Esophagus squamous epithelium (tissue), 4 donors: ENCODE measurements around the gene FRMD3.

Source experiments
- POLR2A ChIP-seq, 4 donors: fragments of 450-650 bp; IDR thresholded peaks; one replicate each; pipeline ENCODE4 v1.6.1; 2017; ENCODE audit warnings: antibody characterized with exemption in 4 of 4, mild to moderate bottlenecking in 4 of 4, moderate library complexity in 3 of 4
- TF ChIP-seq, protein P1 (sequence below), 6 experiments: fragments of 450-650 bp in 4 of 6; fragments of 200-600 bp in 2 of 6; sonication (generic) in 2 of 6; IDR thresholded peaks; one replicate each; pipeline ENCODE4 v1.5.1; 2016 to 2019; ENCODE audit warnings: antibody characterized with exemption in 6 of 6, mild to moderate bottlenecking in 4 of 6, moderate library complexity in 4 of 6

DNA sequence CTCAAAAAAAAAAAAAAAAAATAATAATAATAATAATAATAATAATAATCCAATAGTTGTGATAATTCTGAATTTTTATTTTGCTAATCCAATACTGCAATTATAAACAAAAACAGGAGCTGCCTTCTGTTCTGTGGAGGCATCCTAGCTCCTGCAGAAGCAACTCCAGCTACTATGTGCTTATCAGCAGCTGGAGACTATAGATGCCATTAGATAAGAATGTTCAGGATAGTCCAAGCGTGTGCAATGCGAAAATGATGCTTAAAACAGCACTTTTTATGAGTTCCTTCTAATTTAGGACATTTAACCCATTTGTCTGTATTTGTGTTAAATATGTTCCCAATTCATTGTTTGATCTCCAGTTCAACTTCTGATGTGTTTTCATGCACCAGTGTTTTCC, 254.7 kb downstream of the FRMD3 start:
- TF ChIP-seq, protein P1, sequence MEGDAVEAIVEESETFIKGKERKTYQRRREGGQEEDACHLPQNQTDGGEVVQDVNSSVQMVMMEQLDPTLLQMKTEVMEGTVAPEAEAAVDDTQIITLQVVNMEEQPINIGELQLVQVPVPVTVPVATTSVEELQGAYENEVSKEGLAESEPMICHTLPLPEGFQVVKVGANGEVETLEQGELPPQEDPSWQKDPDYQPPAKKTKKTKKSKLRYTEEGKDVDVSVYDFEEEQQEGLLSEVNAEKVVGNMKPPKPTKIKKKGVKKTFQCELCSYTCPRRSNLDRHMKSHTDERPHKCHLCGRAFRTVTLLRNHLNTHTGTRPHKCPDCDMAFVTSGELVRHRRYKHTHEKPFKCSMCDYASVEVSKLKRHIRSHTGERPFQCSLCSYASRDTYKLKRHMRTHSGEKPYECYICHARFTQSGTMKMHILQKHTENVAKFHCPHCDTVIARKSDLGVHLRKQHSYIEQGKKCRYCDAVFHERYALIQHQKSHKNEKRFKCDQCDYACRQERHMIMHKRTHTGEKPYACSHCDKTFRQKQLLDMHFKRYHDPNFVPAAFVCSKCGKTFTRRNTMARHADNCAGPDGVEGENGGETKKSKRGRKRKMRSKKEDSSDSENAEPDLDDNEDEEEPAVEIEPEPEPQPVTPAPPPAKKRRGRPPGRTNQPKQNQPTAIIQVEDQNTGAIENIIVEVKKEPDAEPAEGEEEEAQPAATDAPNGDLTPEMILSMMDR (IDR thresholded peaks at IDR 0.05) = no peak
- no peak for TF ChIP-seq POLR2A (IDR thresholded peaks at IDR 0.05)
